Spinal cord (tissue), 10 donors: ENCODE results near the gene IFT74. TPM values are rescaled to one million over a fixed set of nuclear protein-coding genes. Genes with fewer than 3 reads are reported as not detected.

Source experiments
- DNase-seq, 6 donors: peaks; one replicate each; pipeline versions ENCODE4 v3.0.0 to v3.0.0-alpha.2; 2013 to 2015; ENCODE audit warnings: low spot score in 6 of 6, low read depth in 4 of 6
- H3K27ac ChIP-seq: one replicate; pipeline ENCODE4 v1.5.1; 2013; ENCODE audit warnings: low read depth, low read length, control low read depth
- H3K27me3 ChIP-seq: one replicate; pipeline ENCODE4 v1.6.1; 2013; ENCODE audit warnings: low read length; ENCODE audit not compliant: control insufficient read depth, insufficient read depth
- H3K36me3 ChIP-seq: one replicate; pipeline ENCODE4 v1.6.1; 2013; ENCODE audit warnings: low read length; ENCODE audit not compliant: control insufficient read depth, insufficient read depth
- H3K4me1 ChIP-seq: one replicate; pipeline ENCODE4 v1.6.1; 2013; ENCODE audit warnings: low read length; ENCODE audit not compliant: control insufficient read depth, insufficient read depth
- H3K4me3 ChIP-seq: one replicate; pipeline ENCODE4 v1.5.1; 2013; ENCODE audit warnings: low read depth, low read length, control low read depth
- H3K9me3 ChIP-seq: one replicate; pipeline ENCODE4 v1.6.1; 2013; ENCODE audit warnings: low read length; ENCODE audit not compliant: control insufficient read depth, insufficient read depth
- WGBS: methylation state at CpG from one replicate; pipeline ENCODE4 v1.1.5; 2013; ENCODE audit warnings: missing lambda C conversion rate; ENCODE audit not compliant: insufficient coverage; 5-methylcytosine and 5-hydroxymethylcytosine counted together
- polyA plus RNA-seq, 2 donors: library from polyadenylated mRNA; unstranded; fragments of 120-200 nt; gene quantifications; one replicate each; pipeline ENCODE4 v1.2.1, GENCODE V29; 2013; ENCODE audit not compliant: insufficient read length in 2 of 2
- total RNA-seq, 2 donors: library from RNA; depleted of rRNA in 1 of 2; stranded (reverse); fragments of 120-200 nt in 1 of 2; fragments of >200 nt in 1 of 2; gene quantifications; one replicate each; pipeline versions ENCODE4 v1.2.3 to v1.2.4, GENCODE V29; 2013 to 2014
- donor health status: healthy.

IFT74 gene
- total and polyA plus RNA-seq, 4 donors = 13.8 to 32.6 (median 20.1) TPM

DNA sequence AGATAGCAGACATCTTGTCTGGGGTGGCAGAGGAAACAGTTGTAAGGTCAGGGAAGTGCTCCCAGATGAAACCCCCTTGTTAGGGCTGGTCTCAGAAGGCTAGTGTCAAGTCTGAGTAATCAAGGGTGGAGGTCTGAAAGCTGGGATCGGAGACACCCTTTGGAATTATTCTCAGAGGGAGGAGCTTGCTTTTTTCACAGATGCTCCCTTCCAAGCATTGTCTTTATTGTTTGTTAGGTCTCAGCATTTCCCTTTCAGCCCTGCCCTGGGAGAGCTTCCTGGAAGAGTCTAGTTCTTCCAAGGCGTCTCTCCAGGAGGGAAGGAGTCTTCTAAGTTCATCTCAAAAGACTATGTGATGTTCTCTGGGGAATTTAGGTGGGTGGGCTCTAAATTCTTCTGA lies 156.0 kb downstream of the IFT74 start:
- WGBS = 60% methylated on average over 1 of the region's 2 CpGs
- H3K27me3 ChIP-seq = no peaks in the 10 kb centered on the region
- no peaks in the 10 kb centered on the region for H3K36me3 ChIP-seq
- H3K4me3 ChIP-seq = no peak overlapping the region
- DNase-seq = no peak
- H3K27ac ChIP-seq = no peak overlapping the region
- no peaks in the 10 kb centered on the region for H3K4me1 ChIP-seq
- no peaks in the 10 kb centered on the region for H3K9me3 ChIP-seq

Other genes starting within 250 kb of the IFT74 start
- 10 to 100 TPM; 28.3 to 33.7 TPM for gene CAAP1, start 63.6 kb upstream of the IFT74 start, total RNA-seq
- gene CAAP1, start 63.6 kb upstream of the IFT74 start, polyA plus RNA-seq = 10 to 100 TPM; 21.1 to 22.3 TPM
- 10 to 100 TPM; 19.2 to 36.9 TPM for gene PLAA, start 9.2 kb upstream of the IFT74 start, total RNA-seq
- 10 to 100 TPM; 34.5 to 37.0 TPM for gene PLAA, start 9.2 kb upstream of the IFT74 start, polyA plus RNA-seq
- not detected for gene LRRC19, start 49.3 kb downstream of the IFT74 start, total RNA-seq
- under 1 TPM; 0.13 to 0.44 TPM for gene LRRC19, start 49.3 kb downstream of the IFT74 start, polyA plus RNA-seq
- 10 to 100 TPM; 15.8 to 39.0 TPM for gene TEK, start 152.8 kb downstream of the IFT74 start, total RNA-seq
- gene TEK, start 152.8 kb downstream of the IFT74 start, polyA plus RNA-seq = 10 to 100 TPM; 12.0 to 13.4 TPM